Neural progenitor cell (in vitro differentiated cells): ENCODE measurements around the gene SRSF9. TPM values are rescaled to one million over a fixed set of nuclear protein-coding genes. Genes with fewer than 3 reads are reported as not detected.
A peak's percentile ranks its signal among the peaks of the same experiment; 100 is the strongest.
"Not testable (repeated sequence)": the region's sequence is repeated elsewhere in the genome, so short reads cannot be mapped to it uniquely, and the experiment has no call there.

Experiments used
- DNase-seq: peaks from one replicate; pipeline ENCODE4 v3.0.0-alpha.2; 2016; ENCODE audit warnings: low spot score
- H2AFZ ChIP-seq: fragments of 200-600 bp; sonication (generic); replicated peaks from 2 replicates; pipeline ENCODE4 v1.6.1; 2016; ENCODE audit warnings: antibody characterized with exemption
- H3F3A ChIP-seq: fragments of 200-600 bp; sonication (generic); 2 replicates; pipeline ENCODE4 v1.6.1; 2016; ENCODE audit warnings: antibody characterized with exemption, low read depth
- H3K27ac ChIP-seq: fragments of 200-600 bp; sonication (generic); 2 replicates; pipeline ENCODE4 v1.5.1; 2016; ENCODE audit warnings: mild to moderate bottlenecking
- H3K27me3 ChIP-seq: fragments of 200-600 bp; sonication (generic); 2 replicates; pipeline ENCODE4 v1.6.1; 2016; ENCODE audit warnings: mild to moderate bottlenecking, moderate library complexity
- H3K36me3 ChIP-seq: fragments of 200-600 bp; sonication (generic); 2 replicates; pipeline ENCODE4 v1.5.1; 2016
- H3K4me1 ChIP-seq: fragments of 200-600 bp; sonication (generic); 2 replicates; pipeline ENCODE4 v1.6.1; 2016; ENCODE audit warnings: mixed run types
- H3K4me2 ChIP-seq: fragments of 200-600 bp; sonication (generic); 2 replicates; pipeline ENCODE4 v1.6.1; 2016
- H3K4me3 ChIP-seq: fragments of 200-600 bp; sonication (generic); 2 replicates; pipeline ENCODE4 v1.5.1; 2016
- H3K79me2 ChIP-seq: fragments of 200-600 bp; sonication (generic); 2 replicates; pipeline ENCODE4 v1.6.1; 2016; ENCODE audit warnings: low read depth
- H3K9ac ChIP-seq: fragments of 200-600 bp; sonication (generic); 2 replicates; pipeline ENCODE4 v1.6.1; 2016
- H3K9me3 ChIP-seq: fragments of 200-600 bp; sonication (generic); 2 replicates; pipeline ENCODE4 v1.5.1; 2016; ENCODE audit warnings: low read depth
- H4K20me1 ChIP-seq: fragments of 200-600 bp; sonication (generic); 2 replicates; pipeline ENCODE4 v1.6.1; 2016; ENCODE audit warnings: low read depth
- H3K27ac Mint-ChIP-seq: 3 replicates; pipeline ENCODE4 v1.8.0; 2021; ENCODE audit warnings: mixed read lengths
- H3K27me3 Mint-ChIP-seq: 2 replicates; pipeline ENCODE4 v1.8.0; 2022; ENCODE audit warnings: low read depth, mild to moderate bottlenecking, inconsistent platforms, moderate library complexity, mixed read lengths; ENCODE audit not compliant: insufficient read depth
- H3K36me3 Mint-ChIP-seq: 3 replicates; pipeline ENCODE4 v1.8.0; 2021; ENCODE audit warnings: mixed read lengths
- H3K4me1 Mint-ChIP-seq: 3 replicates; pipeline ENCODE4 v1.8.0; 2021; ENCODE audit warnings: mixed read lengths
- H3K4me3 Mint-ChIP-seq: 3 replicates; pipeline ENCODE4 v1.8.0; 2021; ENCODE audit warnings: mild to moderate bottlenecking, moderate library complexity, mixed read lengths
- H3K9me3 Mint-ChIP-seq: 3 replicates; pipeline ENCODE4 v1.8.0; 2020; ENCODE audit warnings: mixed read lengths
- CTCF ChIP-seq: fragments of 200-600 bp; sonication (generic); IDR thresholded peaks from 2 replicates; pipeline ENCODE4 v1.5.1; 2017; ENCODE audit warnings: antibody characterized with exemption, mild to moderate bottlenecking
- EZH2 ChIP-seq: fragments of 200-600 bp; sonication (generic); IDR thresholded peaks from 2 replicates; pipeline ENCODE4 v1.6.1; 2017; ENCODE audit warnings: antibody characterized with exemption, mild to moderate bottlenecking, moderate library complexity
- EZH2phosphoT487 ChIP-seq: fragments of 200-600 bp; sonication (generic); IDR thresholded peaks from 2 replicates; pipeline ENCODE4 v1.6.1; 2017; ENCODE audit warnings: antibody characterized with exemption
- total RNA-seq: library from RNA; depleted of rRNA; stranded (reverse); fragments of >200 nt; gene quantifications from 2 replicates; pipeline ENCODE4 v1.2.3, GENCODE V29; 2015; ENCODE audit warnings: low replicate concordance

The SRSF9 gene
- total RNA-seq = 257 and 273 TPM in 2 replicates

GRCh38 chr12:120469450-120470149 is at the start of gene SRSF9:
SRSF9 (minus strand) TSS chr12:120469748; CDS start chr12:120469609, 139 bp downstream.
- Mint-ChIP-seq H3K4me1 (peaks cover 46% of the 10 kb centered on the region), H3K27me3 (peaks cover 3% of the 10 kb centered on the region), H3K4me3 (peak within 1 kb of the TSS; percentile 91), H3K36me3 (peaks cover 14% of the 10 kb centered on the region), H3K27ac (peak within 1 kb of the TSS; percentile 74), H3K9me3 (no peaks in the 10 kb centered on the region)
- Histone ChIP-seq H3K4me2 (peak within 1 kb of the TSS; percentile 89), H3K36me3 (peaks cover under 1% of the 10 kb centered on the region), H3K4me3 (peak within 1 kb of the TSS; percentile 98), H3K27me3 (no peaks in the 10 kb centered on the region), H2AFZ (peak within 1 kb of the TSS; percentile 88), H4K20me1 (peaks cover 44% of the 10 kb centered on the region), H3K79me2 (peaks cover 69% of the 10 kb centered on the region), H3K9me3 (no peaks in the 10 kb centered on the region), H3K9ac (peak within 1 kb of the TSS; percentile 83), H3K4me1 (peaks cover 4% of the 10 kb centered on the region), H3K27ac (peak within 1 kb of the TSS; percentile 32), H3F3A (peaks cover 25% of the 10 kb centered on the region)
- TF ChIP-seq EZH2phosphoT487 = no peak
- TF ChIP-seq CTCF = peak; percentile 86
- DNase-seq = peak; percentile 99

DNA sequence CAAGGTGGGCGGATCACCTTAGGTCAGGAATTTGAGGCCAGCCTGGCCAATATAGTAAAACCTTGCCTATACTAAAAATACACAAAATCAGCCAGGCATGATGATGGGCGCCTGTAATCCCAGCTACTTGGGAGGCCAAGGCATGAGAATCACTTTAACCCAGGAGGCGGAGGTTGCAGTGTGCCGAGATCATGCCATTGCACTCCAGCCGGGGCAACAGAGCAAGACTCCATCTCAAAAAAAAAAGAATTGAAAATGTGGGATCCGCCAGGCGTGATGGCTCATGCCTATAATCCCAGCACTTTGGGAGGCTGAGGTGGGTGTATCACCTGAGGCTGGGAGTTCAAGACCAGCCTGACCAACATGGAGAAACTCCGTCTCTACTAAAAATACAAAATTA is 49.8 kb upstream of the SRSF9 start:
- H3K27me3 ChIP-seq, H3K4me2 ChIP-seq, H3K36me3 ChIP-seq, DNase-seq, H3K9me3 ChIP-seq, H2AFZ ChIP-seq, H3K9me3 Mint-ChIP-seq, H3K4me1 Mint-ChIP-seq, H3K4me1 ChIP-seq, H3K4me3 ChIP-seq, H3K79me2 ChIP-seq, H4K20me1 ChIP-seq, H3F3A ChIP-seq, H3K4me3 Mint-ChIP-seq, H3K9ac ChIP-seq, H3K27ac Mint-ChIP-seq, H3K27me3 Mint-ChIP-seq, H3K27ac ChIP-seq: not testable (repeated sequence)
- H3K36me3 Mint-ChIP-seq = peaks cover 10% of the 10 kb centered on the region

DNA sequence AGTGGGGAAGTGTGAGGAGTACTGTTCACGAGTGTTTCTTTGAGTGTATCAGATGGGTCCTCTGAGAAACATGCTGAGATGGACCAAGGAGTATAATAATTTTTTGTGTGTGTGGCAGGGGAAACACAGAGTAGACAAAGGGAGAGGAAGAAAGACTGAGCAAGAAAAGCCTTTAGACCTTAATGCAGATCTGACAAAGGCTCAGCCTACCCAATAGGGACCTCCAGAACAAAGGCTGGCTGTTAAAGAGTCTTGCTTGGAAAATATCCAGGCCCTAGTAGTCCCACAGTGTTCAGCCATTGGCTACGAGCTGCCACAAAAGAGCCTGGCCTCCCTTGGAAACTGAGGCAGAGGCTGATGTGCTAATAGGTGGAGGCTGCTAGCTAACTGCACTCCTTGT is 45.9 kb upstream of the SRSF9 start:
- no peaks in the 10 kb centered on the region for H3K9me3 ChIP-seq
- TF ChIP-seq EZH2 (no peak), CTCF (no peak), EZH2phosphoT487 (no peak)
- H4K20me1 ChIP-seq = no peaks in the 10 kb centered on the region
- H3K4me3 ChIP-seq = no peak overlapping the region
- Mint-ChIP-seq H3K36me3 (peaks cover 14% of the 10 kb centered on the region), H3K4me1 (no peaks in the 10 kb centered on the region), H3K27me3 (peaks cover 5% of the 10 kb centered on the region), H3K4me3 (no peak overlapping the region), H3K9me3 (no peaks in the 10 kb centered on the region), H3K27ac (no peak overlapping the region)
- H3K27ac ChIP-seq = no peak overlapping the region
- no peaks in the 10 kb centered on the region for H3F3A ChIP-seq
- no peaks in the 10 kb centered on the region for H3K79me2 ChIP-seq
- no peak overlapping the region for H3K9ac ChIP-seq
- no peaks in the 10 kb centered on the region for H3K27me3 ChIP-seq
- DNase-seq = no peak
- H2AFZ ChIP-seq = no peak overlapping the region
- no peaks in the 10 kb centered on the region for H3K4me1 ChIP-seq
- no peak overlapping the region for H3K4me2 ChIP-seq
- no peaks in the 10 kb centered on the region for H3K36me3 ChIP-seq

GRCh38 chr12:120514002-120514401 is 44.5 kb upstream of the SRSF9 start:
- H3K36me3 ChIP-seq = no peaks in the 10 kb centered on the region
- H2AFZ ChIP-seq = no peak overlapping the region
- H3K9me3 Mint-ChIP-seq = no peaks in the 10 kb centered on the region
- no peaks in the 10 kb centered on the region for H3K4me1 ChIP-seq
- no peak overlapping the region for H3K27ac ChIP-seq
- H3F3A ChIP-seq = no peaks in the 10 kb centered on the region
- H3K9ac ChIP-seq = no peak overlapping the region
- H3K4me1 Mint-ChIP-seq = no peaks in the 10 kb centered on the region
- TF ChIP-seq EZH2phosphoT487 (no peak), EZH2 (no peak), CTCF (no peak)
- H3K4me2 ChIP-seq = no peak overlapping the region
- no peak overlapping the region for H3K4me3 ChIP-seq
- H3K4me3 Mint-ChIP-seq = no peak overlapping the region
- DNase-seq = no peak
- no peaks in the 10 kb centered on the region for H4K20me1 ChIP-seq
- H3K27me3 Mint-ChIP-seq = peaks cover 5% of the 10 kb centered on the region
- H3K9me3 ChIP-seq = no peaks in the 10 kb centered on the region
- no peaks in the 10 kb centered on the region for H3K27me3 ChIP-seq
- H3K79me2 ChIP-seq = no peaks in the 10 kb centered on the region
- no peak overlapping the region for H3K27ac Mint-ChIP-seq
- peaks cover 18% of the 10 kb centered on the region for H3K36me3 Mint-ChIP-seq
